ENCODE measurements around the gene TMEM255A. TPM values are rescaled to one million over a fixed set of nuclear protein-coding genes. Genes with fewer than 3 reads are reported as not detected.

Gene TMEM255A
- total RNA-seq, 1 experiment from 2014 or later, result 3.8 TPM

- Histone ChIP-seq H3K4me3 (ENCODE audit: low read depth, low read length) (no peak overlapping the region), H3K9me3 (no peaks in the 10 kb centered on the region), H3K4me1 (no peaks in the 10 kb centered on the region), H3K27me3 (replicated peaks; ENCODE audit: control insufficient read depth, insufficient read depth, low read length) (no peaks in the 10 kb centered on the region), H3K36me3 (ENCODE audit: control insufficient read depth, insufficient read depth, low read length) (no peaks in the 10 kb centered on the region)
- CTCF ChIA-PET, result no interaction called here
- Mint-ChIP-seq H3K36me3 (ENCODE audit: insufficient read depth, unreplicated experiment) (no peaks in the 10 kb centered on the region), H3K27ac (ENCODE audit: unreplicated experiment) (no peak overlapping the region), H3K4me1 (ENCODE audit: low read depth, unreplicated experiment) (no peaks in the 10 kb centered on the region), H3K9me3 (ENCODE audit: unreplicated experiment) (no peaks in the 10 kb centered on the region), H3K27me3 (ENCODE audit: insufficient read depth, unreplicated experiment) (no peaks in the 10 kb centered on the region), H3K4me3 (ENCODE audit: unreplicated experiment) (no peak overlapping the region)
- no peak for TF ChIP-seq CTCF (IDR thresholded peaks at IDR 0.05; ENCODE audit: insufficient read depth in 1 of 2, low read depth in 1 of 2, low read length in 1 of 2, severe bottlenecking in 1 of 2, unreplicated experiment in 1 of 2)
- BruUV-seq (replicated peaks), result no TSS peak
- POLR2A ChIA-PET, result no interaction called here
- intact Hi-C loops (cut with micrococcal nuclease; ENCODE audit: unreplicated experiment), result no loop called here
- no peak for DNase-seq
These were observed 9.8 kb downstream of the TMEM255A start for GRCh38 chrX:120301497-120301896.

GRCh38 chrX:120299928-120300327 lies 11.3 kb downstream of the TMEM255A start:
- no peak overlapping the region for H3K4me3 ChIP-seq (ENCODE audit: low read depth, low read length)
- CTCF ChIA-PET, result no interaction called here

GRCh38 chrX:120297923-120298322 lies 13.3 kb downstream of the TMEM255A start:
- H3K9me3 Mint-ChIP-seq (ENCODE audit: unreplicated experiment), result no peaks in the 10 kb centered on the region
- H3K4me1 Mint-ChIP-seq (ENCODE audit: low read depth, unreplicated experiment), result no peaks in the 10 kb centered on the region
- no peaks in the 10 kb centered on the region for H3K27me3 ChIP-seq (replicated peaks; ENCODE audit: control insufficient read depth, insufficient read depth, low read length)
- no peaks in the 10 kb centered on the region for H3K4me1 ChIP-seq
- no peak overlapping the region for H3K4me3 Mint-ChIP-seq (ENCODE audit: unreplicated experiment)
- H3K36me3 Mint-ChIP-seq (ENCODE audit: insufficient read depth, unreplicated experiment), result no peaks in the 10 kb centered on the region
- TF ChIP-seq CTCF (IDR thresholded peaks at IDR 0.05; ENCODE audit: insufficient read depth in 1 of 2, low read depth in 1 of 2, low read length in 1 of 2, severe bottlenecking in 1 of 2, unreplicated experiment in 1 of 2), result no peak
- no peaks in the 10 kb centered on the region for H3K36me3 ChIP-seq (ENCODE audit: control insufficient read depth, insufficient read depth, low read length)
- H3K9me3 ChIP-seq, result no peaks in the 10 kb centered on the region
- no peak for DNase-seq
- intact Hi-C loops (cut with micrococcal nuclease; ENCODE audit: unreplicated experiment), result no loop called here
- ChIA-PET POLR2A (no interaction called here), CTCF (no interaction called here)
- no peaks in the 10 kb centered on the region for H3K27me3 Mint-ChIP-seq (ENCODE audit: insufficient read depth, unreplicated experiment)
- H3K27ac Mint-ChIP-seq (ENCODE audit: unreplicated experiment), result no peak overlapping the region
- no peak overlapping the region for H3K4me3 ChIP-seq (ENCODE audit: low read depth, low read length)
- BruUV-seq (replicated peaks), result no TSS peak

More at GRCh38 chrX:120299928-120300327, 11.3 kb downstream of the TMEM255A start:
- peak in 1 of 2 experiments; percentile 15 for DNase-seq
- intact Hi-C loops (cut with micrococcal nuclease; ENCODE audit: unreplicated experiment), result no loop called here
- Mint-ChIP-seq H3K27ac (ENCODE audit: unreplicated experiment) (no peak overlapping the region), H3K4me3 (ENCODE audit: unreplicated experiment) (no peak overlapping the region), H3K9me3 (ENCODE audit: unreplicated experiment) (no peaks in the 10 kb centered on the region), H3K36me3 (ENCODE audit: insufficient read depth, unreplicated experiment) (no peaks in the 10 kb centered on the region), H3K4me1 (ENCODE audit: low read depth, unreplicated experiment) (no peaks in the 10 kb centered on the region), H3K27me3 (ENCODE audit: insufficient read depth, unreplicated experiment) (no peaks in the 10 kb centered on the region)
- TF ChIP-seq CTCF (IDR thresholded peaks at IDR 0.05; ENCODE audit: insufficient read depth in 1 of 2, low read depth in 1 of 2, low read length in 1 of 2, severe bottlenecking in 1 of 2, unreplicated experiment in 1 of 2), result no peak
- Histone ChIP-seq H3K27me3 (replicated peaks; ENCODE audit: control insufficient read depth, insufficient read depth, low read length) (no peaks in the 10 kb centered on the region), H3K4me1 (no peaks in the 10 kb centered on the region), H3K36me3 (ENCODE audit: control insufficient read depth, insufficient read depth, low read length) (no peaks in the 10 kb centered on the region), H3K9me3 (no peaks in the 10 kb centered on the region)
- POLR2A ChIA-PET, result no interaction called here
- no TSS peak for BruUV-seq (replicated peaks)
